ENCODE results near the gene OPN3. TPM values are rescaled to one million over a fixed set of nuclear protein-coding genes. Genes with fewer than 3 reads are reported as not detected.

Gene OPN3
- total and polyA plus RNA-seq, 9 of the 15 experiments (the other 6 are each of a cell fraction or from before 2014, with no cell fraction given): 4.2 to 34.6 (median 17.0) TPM

DNA sequence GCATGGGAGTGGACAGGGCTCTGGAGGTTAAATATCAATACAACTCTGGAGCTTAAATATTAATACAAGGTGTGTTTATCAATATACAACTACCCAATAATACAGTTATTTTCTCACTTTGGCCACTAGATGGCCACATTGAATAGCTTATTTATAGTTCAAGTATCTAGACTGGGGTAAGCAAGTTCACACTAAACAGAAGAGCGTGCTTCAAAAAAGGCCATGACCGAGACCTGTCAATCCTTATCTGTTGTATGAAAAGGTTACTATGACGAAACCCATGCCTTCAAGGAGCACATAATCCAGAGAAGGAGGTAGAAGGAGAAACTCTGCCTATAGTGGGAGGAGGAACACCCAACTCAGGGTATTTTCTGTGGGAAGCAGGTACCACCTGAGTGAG is 29.1 kb downstream of the OPN3 start (continued):
- TF ChIP-seq HDAC1 (IDR thresholded peaks at IDR 0.05): peak in 1 of 2 experiments; percentile 37; a peak in 1 of 4 replicates
- no peak for TF ChIP-seq ZZZ3 (IDR thresholded peaks at IDR 0.05)
- 0 out of 2 replicates have a peak, but pooled peaks have one; percentile 12 for TF ChIP-seq ELF1 (tag; IDR thresholded peaks at IDR 0.05)
- TF ChIP-seq MTA2 (IDR thresholded peaks at IDR 0.05; ENCODE audit: low read depth): no peak; the same call in 1 of the 2 replicates
- no peak for TF ChIP-seq ILK (tag; IDR thresholded peaks at IDR 0.05; ENCODE audit: borderline replicate concordance, low read depth)
- no peak for TF ChIP-seq XRCC3 (IDR thresholded peaks at IDR 0.05)
- no peak for TF ChIP-seq PURB (CRISPR knock-in tag; IDR thresholded peaks at IDR 0.05; ENCODE audit: low read depth)
- TF ChIP-seq KAT7 (CRISPR knock-in tag; IDR thresholded peaks at IDR 0.05; ENCODE audit: borderline replicate concordance): no peak
- peak; percentile 61; the same call in 1 of the 2 replicates for TF ChIP-seq MTA3 (IDR thresholded peaks at IDR 0.05; ENCODE audit: borderline replicate concordance)
- TF ChIP-seq POLR2A (conservative IDR thresholded peaks at IDR 0.05): no peak
- TF ChIP-seq XRCC4 (IDR thresholded peaks at IDR 0.05; ENCODE audit: extremely low read depth, insufficient read depth, insufficient read length): no peak
- no peak for TF ChIP-seq TAF9B (IDR thresholded peaks at IDR 0.05; ENCODE audit: partially characterized antibody)
- TF ChIP-seq ZSCAN29 (IDR thresholded peaks at IDR 0.05): no peak
- no peak for TF ChIP-seq ZBTB7A (IDR thresholded peaks at IDR 0.05; ENCODE audit: borderline replicate concordance, control insufficient read depth, low read depth, low read length)
- TF ChIP-seq, protein P1, sequence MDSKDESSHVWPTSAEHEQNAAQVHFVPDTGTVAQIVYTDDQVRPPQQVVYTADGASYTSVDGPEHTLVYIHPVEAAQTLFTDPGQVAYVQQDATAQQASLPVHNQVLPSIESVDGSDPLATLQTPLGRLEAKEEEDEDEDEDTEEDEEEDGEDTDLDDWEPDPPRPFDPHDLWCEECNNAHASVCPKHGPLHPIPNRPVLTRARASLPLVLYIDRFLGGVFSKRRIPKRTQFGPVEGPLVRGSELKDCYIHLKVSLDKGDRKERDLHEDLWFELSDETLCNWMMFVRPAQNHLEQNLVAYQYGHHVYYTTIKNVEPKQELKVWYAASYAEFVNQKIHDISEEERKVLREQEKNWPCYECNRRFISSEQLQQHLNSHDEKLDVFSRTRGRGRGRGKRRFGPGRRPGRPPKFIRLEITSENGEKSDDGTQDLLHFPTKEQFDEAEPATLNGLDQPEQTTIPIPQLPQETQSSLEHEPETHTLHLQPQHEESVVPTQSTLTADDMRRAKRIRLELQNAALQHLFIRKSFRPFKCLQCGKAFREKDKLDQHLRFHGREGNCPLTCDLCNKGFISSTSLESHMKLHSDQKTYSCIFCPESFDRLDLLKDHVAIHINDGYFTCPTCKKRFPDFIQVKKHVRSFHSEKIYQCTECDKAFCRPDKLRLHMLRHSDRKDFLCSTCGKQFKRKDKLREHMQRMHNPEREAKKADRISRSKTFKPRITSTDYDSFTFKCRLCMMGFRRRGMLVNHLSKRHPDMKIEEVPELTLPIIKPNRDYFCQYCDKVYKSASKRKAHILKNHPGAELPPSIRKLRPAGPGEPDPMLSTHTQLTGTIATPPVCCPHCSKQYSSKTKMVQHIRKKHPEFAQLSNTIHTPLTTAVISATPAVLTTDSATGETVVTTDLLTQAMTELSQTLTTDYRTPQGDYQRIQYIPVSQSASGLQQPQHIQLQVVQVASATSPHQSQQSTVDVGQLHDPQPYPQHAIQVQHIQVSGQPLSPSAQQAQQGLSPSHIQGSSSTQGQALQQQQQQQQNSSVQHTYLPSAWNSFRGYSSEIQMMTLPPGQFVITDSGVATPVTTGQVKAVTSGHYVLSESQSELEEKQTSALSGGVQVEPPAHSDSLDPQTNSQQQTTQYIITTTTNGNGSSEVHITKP (IDR thresholded peaks at IDR 0.05; ENCODE audit: partially characterized antibody): no peak
- TF ChIP-seq CBFA2T2 (conservative IDR thresholded peaks at IDR 0.05): no peak
- TF ChIP-seq SRSF7 (optimal IDR thresholded peaks at IDR 0.05; ENCODE audit: low read depth, low read length): no peak
- no peak for TF ChIP-seq ERF (CRISPR knock-in tag; IDR thresholded peaks at IDR 0.05)
- no peak for TF ChIP-seq ZNF316 (IDR thresholded peaks at IDR 0.05)
- TF ChIP-seq ZC3H8 (IDR thresholded peaks at IDR 0.05): no peak
- no peak for TF ChIP-seq ZKSCAN8 (CRISPR knock-in tag; IDR thresholded peaks at IDR 0.05)
- no peak for TF ChIP-seq FOXA3 (CRISPR knock-in tag; conservative IDR thresholded peaks at IDR 0.05 in 1 of 2, IDR thresholded peaks at IDR 0.05 in 1 of 2)
- no peak for TF ChIP-seq HNRNPLL (IDR thresholded peaks at IDR 0.05; ENCODE audit: low read depth, low read length, poor library complexity, severe bottlenecking)
- TF ChIP-seq, protein P2, sequence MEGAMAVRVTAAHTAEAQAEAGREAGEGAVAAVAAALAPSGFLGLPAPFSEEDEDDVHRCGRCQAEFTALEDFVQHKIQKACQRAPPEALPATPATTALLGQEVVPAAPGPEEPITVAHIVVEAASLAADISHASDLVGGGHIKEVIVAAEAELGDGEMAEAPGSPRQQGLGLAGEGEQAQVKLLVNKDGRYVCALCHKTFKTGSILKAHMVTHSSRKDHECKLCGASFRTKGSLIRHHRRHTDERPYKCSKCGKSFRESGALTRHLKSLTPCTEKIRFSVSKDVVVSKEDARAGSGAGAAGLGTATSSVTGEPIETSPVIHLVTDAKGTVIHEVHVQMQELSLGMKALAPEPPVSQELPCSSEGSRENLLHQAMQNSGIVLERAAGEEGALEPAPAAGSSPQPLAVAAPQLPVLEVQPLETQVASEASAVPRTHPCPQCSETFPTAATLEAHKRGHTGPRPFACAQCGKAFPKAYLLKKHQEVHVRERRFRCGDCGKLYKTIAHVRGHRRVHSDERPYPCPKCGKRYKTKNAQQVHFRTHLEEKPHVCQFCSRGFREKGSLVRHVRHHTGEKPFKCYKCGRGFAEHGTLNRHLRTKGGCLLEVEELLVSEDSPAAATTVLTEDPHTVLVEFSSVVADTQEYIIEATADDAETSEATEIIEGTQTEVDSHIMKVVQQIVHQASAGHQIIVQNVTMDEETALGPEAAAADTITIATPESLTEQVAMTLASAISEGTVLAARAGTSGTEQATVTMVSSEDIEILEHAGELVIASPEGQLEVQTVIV (CRISPR knock-in tag; IDR thresholded peaks at IDR 0.05; ENCODE audit: borderline replicate concordance): no peak
